Skin epidermis (tissue), 12 donors: Measurements from ENCODE around the gene COQ8B.
A peak's percentile ranks its signal among the peaks of the same experiment; 100 is the strongest.
"Not testable (repeated sequence)": the region's sequence is repeated elsewhere in the genome, so short reads cannot be mapped to it uniquely, and the experiment has no call there.

ENCODE experiments used
- H3K27ac ChIP-seq, 21 experiments: fragments of 200-600 bp; sonication (generic) in 11 of 21; one replicate each; pipeline ENCODE4 v1.5.0; 2020; ENCODE audit warnings: mild to moderate bottlenecking in 3 of 21, inconsistent platforms in 2 of 21, moderate library complexity in 2 of 21
- H3K4me3 ChIP-seq, 7 experiments: fragments of 200-600 bp; sonication (generic) in 2 of 7; one replicate each; pipeline ENCODE4 v1.5.0; 2020; ENCODE audit warnings: inconsistent platforms in 2 of 7, mild to moderate bottlenecking in 2 of 7, moderate library complexity in 1 of 7

COQ8B gene

DNA sequence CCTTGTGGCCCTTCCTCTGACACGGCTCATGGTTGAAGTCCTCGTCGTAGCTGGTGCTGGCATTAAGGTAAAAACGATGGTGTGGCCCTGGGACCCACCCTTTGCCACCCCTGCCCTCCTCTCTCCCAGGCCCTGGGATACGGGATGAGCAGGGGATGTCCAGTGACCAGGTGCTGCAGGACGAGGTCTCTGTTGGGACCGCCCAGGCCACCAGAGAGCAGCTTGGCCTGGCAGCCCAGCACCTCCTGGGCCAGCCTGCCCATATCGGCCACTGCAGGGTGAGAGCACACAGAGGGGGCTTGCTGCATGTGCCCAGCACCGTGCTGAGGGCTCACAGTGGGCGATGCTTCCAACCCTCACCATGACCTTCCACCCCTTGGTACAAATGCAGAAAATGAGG is 27.2 kb upstream of the COQ8B start:
- no peak overlapping the region for H3K27ac ChIP-seq
- H3K4me3 ChIP-seq: no peak overlapping the region

DNA sequence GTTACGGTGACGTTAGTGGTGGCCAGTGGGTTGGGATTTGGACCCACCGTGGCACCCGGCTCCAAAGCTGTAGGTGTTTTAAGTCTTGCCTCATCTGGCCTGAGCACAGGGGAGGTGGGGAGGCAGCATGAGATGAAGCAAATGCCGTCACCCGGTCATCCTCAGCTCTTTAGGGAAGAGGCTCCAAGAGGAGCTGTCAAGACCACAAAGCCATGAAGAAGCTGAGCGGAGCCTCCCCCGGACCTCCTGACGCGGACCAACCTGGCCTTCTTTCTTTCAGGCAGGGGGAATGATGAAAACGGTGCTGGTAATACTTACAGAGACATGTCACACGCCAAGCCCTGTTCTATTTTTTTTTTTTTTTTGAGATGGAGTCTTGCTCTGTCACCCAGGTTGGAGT is 26.2 kb upstream of the COQ8B start:
- Histone ChIP-seq H3K27ac (no peak overlapping the region), H3K4me3 (no peak overlapping the region)

DNA sequence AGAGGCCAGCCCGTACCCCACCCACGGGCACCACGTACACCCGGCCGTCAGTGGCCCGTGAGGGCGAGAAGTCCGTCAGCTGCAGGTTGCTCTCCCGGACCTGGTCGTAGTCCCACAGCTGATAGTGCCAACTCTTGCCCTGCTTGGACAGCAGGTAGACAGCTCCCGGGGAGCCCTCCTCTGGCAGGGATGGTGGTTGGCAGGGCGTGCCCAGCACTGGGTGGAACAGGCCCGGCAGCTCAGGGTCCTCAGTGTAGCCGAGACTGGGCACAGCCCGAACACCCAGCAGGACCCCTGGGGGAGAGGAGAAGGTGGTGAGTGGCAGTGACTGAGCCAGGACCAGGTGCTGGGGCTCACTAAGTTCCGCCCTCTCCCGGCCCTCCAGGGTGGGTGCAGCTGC is 25.8 kb upstream of the COQ8B start:
- H3K27ac ChIP-seq: peak overlapping the region in 1 of 21 experiments; percentile 85
- H3K4me3 ChIP-seq: no peak overlapping the region

DNA sequence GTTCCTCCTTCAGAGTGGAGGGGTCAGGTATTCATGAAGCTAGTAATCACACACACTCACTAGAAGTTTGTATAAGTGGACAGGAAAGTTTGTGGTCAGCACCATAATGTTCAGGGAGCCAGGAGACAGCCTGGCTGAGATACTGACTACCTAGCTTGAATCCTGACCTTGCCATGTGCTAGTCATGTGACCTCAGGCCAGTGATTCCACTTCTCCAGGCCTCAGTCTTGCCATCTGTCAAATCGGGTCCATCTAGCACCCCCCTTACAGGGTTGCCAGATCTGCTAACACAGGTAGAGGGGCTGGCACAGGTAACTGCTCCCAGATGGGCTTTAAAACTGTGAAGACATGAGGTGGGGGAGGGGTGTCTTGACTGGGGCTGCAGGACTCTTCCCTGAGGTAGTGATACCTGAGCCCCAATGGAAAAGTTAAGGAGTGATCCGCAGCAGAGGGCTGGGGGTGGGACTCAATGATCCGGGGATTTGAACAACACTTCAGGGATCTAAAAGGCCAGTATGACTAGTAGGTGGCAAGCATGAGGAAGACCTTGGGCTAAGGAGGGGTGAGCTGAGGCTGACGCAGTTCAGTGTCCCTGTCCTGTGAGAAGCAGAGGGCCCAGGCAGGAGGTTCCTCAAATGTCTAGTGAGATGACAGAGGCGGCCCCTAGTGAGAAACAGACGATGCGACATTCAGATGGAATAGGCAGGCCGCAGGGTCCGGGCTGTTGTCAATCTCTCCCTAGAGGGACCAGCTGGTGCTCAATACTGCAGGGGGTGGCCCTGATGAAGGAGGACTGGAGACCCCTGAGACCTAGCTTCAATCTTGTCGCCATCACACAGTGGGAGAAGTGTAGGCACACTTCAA is 25.1 kb upstream of the COQ8B start:
- H3K27ac ChIP-seq: peak overlapping the region in 14 of 21 experiments; percentile 13 to 86 (median 66)

DNA sequence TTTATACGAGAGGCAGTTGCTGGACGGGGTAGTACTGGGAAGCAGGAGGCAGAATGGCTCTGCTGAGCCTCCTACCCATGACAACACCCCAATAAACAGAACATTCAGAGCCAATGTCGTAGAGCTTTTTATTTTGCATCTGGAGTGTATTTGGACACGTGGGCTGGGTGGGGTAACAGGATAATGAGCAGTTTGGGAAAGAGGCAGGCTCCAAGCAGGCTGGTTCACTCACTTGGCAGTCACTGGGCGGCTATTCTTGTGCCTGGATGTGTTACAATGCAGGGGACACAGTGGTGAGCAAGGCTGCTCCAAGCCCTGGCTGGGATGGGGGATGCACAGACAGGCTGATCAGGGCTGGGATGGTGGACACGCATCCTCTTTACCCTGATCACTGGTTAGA is 24.1 kb upstream of the COQ8B start:
- peak overlapping the region in 16 of 21 experiments; percentile 4 to 86 (median 70) for H3K27ac ChIP-seq
- H3K4me3 ChIP-seq: no peak overlapping the region

More for the DNA sequence above, 25.1 kb upstream of the COQ8B start:
- no peak overlapping the region for H3K4me3 ChIP-seq

DNA sequence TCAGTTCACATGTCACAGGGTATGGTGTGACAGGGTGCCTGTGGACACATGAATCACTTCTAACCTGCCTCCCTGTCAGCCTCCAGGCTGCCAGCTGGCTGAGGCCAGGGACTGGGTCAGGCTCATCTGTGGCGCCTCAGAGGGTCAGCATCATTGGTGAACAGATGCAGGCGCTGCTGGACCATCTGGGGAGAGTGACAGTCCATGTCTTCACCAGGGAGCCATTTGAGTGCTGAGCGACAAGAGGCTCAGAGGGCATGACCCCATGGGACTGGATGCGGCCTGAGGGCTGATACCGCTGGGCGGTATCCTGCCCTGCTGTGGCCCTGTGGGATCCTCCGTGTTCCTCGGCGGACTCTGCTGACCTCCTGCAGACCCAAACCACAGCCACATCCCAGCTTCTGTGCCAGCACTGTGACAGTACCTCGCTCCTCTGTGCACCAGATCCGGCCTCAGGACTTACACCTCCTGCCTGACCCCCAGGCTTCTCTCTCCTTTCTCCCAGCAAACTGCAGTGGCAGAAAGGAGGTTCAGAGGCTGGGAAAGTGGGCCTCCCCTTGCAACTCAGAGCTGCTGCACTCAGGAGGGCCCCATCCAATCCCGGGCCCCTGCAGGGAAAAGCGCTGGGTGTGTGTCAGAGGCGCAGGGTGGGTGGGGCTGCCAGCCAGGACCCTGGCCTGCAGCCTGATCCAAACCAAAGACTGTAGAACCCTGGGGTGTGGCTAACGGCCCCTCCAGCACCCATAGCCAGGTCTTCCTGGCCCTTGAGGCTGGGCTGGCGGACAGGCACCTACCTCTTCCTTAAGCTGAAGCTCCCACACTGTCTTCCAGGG is 23.4 kb upstream of the COQ8B start:
- Histone ChIP-seq H3K27ac (peak overlapping the region in 16 of 21 experiments; percentile 18 to 86 (median 69)), H3K4me3 (peak overlapping the region in 1 of 7 experiments; percentile 25)

DNA sequence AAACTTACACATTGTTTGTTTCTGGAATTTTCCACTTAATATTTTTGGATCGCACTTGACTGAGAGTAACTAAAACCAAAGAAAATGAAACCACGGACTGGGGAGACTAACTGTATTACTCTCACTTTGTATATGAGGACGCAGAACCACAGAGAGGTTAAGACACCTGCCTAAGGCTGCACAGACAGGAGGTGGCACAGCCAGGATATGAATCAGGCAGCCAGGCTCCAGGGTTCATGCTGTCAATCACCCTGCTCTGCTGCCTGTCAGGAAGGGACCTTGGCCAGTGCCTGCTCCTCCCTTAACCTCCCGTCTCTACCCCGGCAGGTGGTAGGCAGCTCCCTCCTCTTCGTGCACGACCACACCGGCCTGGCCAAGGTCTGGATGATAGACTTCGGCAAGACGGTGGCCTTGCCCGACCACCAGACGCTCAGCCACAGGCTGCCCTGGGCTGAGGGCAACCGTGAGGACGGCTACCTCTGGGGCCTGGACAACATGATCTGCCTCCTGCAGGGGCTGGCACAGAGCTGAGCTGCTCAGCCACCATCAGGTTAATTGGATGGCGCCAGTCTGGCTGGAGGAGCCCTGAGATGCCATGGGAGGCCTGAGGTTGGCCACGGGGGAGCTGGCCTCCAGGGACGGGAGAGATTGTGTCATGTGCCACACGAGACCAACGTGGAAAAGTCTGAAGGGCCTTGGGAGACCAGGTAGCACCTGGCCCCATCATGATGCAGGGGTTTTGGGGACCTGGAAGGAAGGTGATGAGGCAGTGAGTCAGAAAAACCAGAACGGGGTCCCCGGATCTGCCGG is 22.5 kb upstream of the COQ8B start:
- H3K27ac ChIP-seq: peak overlapping the region in 13 of 21 experiments; percentile 42 to 86 (median 71)
- H3K4me3 ChIP-seq: no peak overlapping the region

DNA sequence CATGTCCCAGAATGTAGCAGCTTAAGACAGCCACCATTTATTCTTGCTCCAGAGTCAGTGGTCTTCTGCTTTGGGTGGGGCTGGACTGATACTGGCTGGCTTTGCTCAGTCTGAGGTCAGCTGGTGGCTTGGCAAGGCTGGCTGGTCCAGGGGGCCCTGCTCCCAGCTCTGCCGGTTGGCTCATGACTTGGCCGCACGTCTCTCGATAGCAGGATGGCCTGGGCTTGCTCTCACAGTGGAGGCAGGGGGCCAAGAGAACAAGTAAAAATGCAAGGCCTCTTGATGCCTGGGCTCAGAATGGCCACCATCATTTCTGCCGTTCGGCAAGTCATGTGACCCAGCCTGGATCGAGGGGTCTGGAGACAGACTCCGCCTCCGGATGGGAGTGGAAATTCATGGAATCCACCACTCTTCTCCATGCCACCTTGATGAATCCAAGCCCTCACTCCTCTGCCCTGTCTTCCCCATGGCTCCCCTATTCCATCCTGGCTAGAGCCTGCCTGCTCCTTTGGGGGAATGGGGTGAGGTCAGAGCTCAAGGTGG is 20.5 kb upstream of the COQ8B start:
- Histone ChIP-seq H3K4me3 (no peak overlapping the region), H3K27ac (peak overlapping the region in 3 of 21 experiments; percentile 1 to 44 (median 2))

DNA sequence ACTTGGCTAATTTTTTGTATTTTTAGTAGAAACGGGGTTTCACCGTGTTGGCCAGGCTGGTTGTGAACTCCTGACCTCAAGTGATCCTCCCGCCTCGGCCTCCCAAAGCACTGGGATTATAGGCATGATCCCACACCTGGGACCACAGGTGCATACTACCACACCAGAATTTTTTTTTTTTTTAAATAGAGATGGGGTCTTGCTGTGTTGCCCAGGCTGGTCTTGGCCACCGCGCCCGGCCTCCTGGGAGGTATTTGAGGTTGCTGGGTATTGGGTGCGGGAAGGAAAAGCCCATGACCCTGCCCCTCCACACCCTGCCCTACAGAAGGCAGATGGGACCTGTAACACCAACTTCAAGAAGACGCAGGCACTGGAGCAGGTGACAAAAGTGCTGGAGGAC is 20.0 kb upstream of the COQ8B start:
- Histone ChIP-seq H3K27ac (peak overlapping the region in 3 of 21 experiments; percentile 1 to 44 (median 2)), H3K4me3 (no peak overlapping the region)

DNA sequence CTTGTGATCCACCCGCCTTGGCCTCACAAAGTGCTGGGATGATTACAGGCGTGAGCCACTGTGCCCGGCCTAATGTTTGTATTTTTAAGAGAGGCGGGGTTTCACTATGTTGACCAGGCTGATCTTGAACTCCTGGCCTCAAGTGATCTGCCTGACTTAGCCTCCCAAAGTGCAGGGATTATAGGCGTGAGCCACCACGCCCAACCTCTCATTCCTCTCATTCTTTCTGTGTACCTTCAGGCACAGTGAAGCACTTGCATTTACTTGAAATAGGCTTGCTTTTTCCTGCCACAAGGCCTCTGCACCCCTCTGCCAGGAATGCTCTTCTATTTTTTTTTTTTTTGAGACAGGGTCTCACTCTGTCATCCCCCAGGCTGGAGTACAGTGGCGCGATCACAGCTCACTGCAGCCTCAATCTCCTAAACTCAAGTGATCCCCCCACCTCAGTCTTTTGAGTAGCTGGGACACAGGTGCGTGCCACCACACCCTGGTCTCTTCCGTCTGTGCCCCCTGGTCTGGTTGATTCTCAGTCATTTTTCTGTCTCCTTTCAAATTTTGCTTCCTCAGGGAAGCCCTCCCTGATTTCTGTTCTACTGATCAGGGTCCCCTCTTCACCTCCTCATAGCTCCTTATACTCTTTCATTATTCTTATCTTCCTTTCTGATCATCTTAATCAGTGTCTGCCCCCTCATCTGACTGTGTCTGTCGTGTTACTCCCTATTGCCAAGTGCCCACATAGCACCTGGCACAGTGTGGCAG is 18.5 kb upstream of the COQ8B start:
- Histone ChIP-seq H3K4me3 (no peak overlapping the region), H3K27ac (peak overlapping the region in 1 of 21 experiments; percentile 23)

DNA sequence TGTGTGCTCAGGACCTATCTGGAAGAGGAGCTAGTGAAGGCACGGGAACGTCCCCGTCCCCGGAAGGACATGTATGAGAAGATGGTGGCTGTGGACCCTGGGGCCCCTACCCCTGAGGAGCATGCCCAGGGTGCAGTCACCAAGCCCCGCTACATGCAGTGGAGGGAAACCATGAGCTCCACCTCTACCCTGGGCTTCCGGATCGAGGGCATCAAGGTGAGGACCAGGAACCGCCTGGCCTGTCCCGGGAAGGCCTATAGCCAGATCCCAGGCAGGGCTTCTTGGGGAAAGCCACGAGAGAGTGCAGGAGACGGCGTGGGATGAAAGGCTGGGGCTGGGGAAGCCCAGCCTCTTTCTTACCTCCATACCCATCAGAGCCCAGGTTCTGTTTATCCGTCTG is 16.5 kb upstream of the COQ8B start:
- H3K4me3 ChIP-seq: no peak overlapping the region
- H3K27ac ChIP-seq: peak overlapping the region in 1 of 21 experiments; percentile 13

DNA sequence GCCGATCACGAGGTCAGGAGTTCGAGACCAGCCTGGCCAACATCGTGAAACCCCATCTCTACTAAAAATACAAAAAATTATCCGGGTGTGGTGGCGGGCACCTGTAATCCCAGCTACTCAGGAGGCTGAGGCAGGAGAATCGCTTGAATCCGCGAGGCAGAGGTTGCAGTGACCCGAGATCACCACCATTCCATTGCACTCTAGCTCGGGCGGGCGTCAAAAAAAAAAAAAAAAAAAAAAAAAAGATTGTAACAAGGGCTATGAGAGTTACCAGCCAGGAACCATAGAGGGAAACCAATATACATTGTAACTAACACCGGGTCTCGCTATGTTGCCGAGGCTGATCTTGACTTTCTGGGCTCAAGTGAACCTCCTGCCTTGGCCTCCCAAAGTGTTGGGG is 15.6 kb upstream of the COQ8B start:
- not testable (repeated sequence) for H3K27ac ChIP-seq, H3K4me3 ChIP-seq

DNA sequence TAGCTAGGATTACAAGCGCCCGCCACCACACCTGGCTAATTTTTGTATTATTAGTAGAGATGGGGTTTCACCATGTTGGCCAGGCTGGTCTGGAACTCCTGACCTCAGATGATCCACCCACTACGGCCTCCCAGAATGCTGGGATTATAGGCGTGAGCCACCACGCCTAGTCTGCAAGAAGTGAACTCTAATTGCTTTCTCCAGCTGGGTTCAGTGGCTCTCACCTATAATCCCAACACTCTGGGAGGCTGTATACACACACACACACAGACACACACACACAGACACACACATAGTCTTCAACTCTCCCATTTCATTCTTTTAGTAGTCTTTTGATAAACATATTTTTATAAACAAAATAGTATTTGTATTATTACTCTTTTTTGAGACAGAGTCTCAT is 13.4 kb upstream of the COQ8B start:
- H3K27ac ChIP-seq, H3K4me3 ChIP-seq: not testable (repeated sequence)

DNA sequence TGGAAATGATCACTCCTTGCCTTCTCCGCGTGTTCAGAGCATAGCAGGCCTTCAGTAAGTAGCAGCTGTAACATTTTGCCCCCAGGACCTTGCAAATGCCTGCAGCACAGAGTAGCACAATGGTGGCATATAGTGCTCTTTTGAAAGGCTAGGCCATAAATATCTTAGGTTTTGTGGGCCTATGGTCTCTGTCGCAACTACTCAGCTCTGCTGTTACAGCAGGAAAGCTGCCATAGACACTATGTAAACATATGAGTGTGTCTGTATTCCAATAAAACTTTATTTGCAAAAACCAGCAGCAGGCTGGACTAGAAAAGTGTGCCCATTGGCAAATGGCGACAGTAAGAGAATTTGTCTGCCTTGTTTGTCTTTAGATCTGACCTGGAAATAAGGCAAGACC is 9.6 kb upstream of the COQ8B start:
- H3K27ac ChIP-seq: no peak overlapping the region
- H3K4me3 ChIP-seq: no peak overlapping the region

DNA sequence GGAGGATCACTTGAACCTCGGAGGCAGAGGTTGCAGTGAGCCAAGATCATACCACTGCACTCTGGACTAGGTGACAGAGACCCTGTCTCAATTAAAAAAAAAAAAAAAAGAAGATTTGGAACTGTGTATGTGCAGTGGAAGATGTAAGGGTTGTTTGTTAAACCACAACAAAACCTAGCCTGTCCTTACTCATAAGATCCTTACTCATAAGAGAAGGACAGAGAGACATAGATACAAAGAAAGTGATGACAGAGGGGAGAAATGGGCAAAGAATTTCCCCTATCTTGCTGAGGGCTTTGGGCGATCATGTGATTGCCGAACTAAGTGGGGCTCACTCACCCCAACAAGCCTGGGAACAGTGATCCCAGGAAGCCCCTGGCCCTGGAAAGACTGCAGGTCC is 8.2 kb upstream of the COQ8B start:
- H3K4me3 ChIP-seq: no peak overlapping the region
- H3K27ac ChIP-seq: peak overlapping the region in 2 of 21 experiments; percentile 1 to 10

DNA sequence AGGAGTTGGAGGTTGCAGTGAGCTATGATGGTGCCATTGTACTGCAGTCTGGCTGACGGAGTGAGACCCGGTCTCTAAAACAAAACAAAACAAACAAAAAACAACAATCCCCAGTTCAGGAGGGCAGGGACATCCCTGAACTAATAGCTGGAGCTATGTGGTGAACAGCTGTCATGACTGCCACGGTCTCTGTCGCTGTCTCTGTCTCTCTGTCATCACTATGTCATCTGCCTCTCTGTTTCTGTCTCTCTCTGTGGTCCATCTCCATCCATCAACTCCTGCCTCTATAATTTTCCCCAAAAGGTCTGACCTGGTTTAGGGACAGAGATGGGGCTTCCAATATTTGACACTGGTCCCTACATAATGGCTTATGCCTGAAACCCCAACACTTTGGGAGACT is 7.6 kb upstream of the COQ8B start:
- no peak overlapping the region for H3K27ac ChIP-seq
- no peak overlapping the region for H3K4me3 ChIP-seq

DNA sequence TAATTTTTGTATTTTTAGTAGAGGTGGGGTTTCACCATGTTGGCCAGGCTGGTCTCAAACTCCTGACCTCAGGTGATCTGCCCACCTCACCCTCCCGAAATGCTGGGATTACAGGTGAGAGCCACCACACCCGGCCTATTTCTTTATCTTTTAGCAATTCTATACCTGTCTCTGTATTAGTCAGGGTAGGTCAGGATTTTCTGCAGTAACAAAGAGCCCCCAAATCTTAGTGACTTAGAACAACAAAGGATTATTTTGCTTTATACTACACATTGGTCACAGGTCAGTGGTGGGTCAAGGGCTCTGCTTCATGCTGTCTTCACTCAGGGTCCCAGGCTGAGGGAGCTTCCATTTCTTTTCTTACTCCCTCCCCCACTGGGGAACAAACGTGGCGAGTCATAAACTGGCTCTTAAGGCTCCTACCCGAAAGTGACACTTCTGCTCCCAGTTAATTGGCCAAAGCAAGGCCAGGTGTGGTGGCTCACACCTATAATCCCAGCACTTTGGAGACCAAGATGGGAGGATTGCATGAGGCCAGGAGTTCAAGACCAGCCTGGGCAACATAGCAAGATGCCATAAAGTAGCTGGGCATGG is 7.1 kb upstream of the COQ8B start:
- Histone ChIP-seq H3K27ac (no peak overlapping the region), H3K4me3 (no peak overlapping the region)

DNA sequence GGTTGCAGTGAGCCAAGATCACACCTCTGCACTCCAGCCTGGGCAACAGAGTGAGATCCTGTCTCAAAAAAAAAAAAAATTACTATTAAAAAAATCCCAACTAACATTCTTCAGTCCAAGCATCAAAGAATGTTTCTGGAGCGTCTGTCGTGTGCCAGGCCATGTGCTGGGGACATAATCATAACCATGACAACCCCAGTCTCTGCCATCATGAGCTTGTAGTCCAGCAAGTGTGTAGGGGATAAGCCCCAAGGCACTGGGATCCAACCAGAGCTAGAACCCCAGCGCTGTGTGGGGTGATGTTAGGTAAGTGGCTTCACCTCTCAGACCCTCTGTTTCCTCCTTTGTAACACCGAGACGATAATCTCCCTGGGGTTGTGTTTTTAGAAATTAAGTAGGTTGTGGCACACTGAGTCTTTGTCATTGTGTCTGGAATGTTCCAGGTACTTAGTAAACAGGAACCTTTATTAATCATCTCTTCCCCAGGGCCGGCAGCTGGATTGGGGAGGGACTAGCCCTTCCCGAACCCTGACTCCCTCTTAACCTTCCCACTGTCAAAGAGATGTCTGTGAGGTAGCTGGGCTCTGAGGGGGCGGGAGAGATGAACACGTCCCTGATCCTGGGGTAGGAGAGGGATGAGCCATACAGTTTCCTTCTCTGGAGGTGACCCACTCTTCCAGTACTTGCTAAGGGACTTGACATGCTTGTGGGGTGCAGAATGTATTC is 5.4 kb upstream of the COQ8B start:
- Histone ChIP-seq H3K27ac (peak overlapping the region in 17 of 21 experiments; percentile 13 to 99 (median 95)), H3K4me3 (peak overlapping the region in 1 of 7 experiments; percentile 8)
